Measurements from ENCODE around the gene ZNF839.

DNA sequence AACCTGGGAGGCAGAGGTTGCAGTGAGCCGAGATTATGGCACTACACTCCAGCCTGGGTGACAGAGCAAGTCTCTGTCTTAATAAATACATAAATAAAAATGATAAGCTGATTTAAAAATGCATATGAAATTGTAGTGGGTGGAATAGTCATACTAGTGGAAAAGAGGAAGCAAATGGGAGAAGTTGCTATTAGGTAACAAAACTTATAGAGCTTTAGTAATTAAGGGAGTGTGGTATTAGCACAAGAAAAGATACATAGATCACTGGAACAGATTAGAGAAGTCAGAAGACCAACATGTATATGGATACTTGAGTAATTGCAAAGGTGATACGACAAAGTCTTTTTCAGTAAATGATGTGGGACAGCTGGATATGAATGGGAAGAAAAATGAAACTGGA is 69.7 kb downstream of the ZNF839 start:
- TF ChIP-seq POLR2AphosphoS5 (IDR thresholded peaks at IDR 0.05; ENCODE audit: low read depth, low read length) = no peak
- TF ChIP-seq, protein P1, sequence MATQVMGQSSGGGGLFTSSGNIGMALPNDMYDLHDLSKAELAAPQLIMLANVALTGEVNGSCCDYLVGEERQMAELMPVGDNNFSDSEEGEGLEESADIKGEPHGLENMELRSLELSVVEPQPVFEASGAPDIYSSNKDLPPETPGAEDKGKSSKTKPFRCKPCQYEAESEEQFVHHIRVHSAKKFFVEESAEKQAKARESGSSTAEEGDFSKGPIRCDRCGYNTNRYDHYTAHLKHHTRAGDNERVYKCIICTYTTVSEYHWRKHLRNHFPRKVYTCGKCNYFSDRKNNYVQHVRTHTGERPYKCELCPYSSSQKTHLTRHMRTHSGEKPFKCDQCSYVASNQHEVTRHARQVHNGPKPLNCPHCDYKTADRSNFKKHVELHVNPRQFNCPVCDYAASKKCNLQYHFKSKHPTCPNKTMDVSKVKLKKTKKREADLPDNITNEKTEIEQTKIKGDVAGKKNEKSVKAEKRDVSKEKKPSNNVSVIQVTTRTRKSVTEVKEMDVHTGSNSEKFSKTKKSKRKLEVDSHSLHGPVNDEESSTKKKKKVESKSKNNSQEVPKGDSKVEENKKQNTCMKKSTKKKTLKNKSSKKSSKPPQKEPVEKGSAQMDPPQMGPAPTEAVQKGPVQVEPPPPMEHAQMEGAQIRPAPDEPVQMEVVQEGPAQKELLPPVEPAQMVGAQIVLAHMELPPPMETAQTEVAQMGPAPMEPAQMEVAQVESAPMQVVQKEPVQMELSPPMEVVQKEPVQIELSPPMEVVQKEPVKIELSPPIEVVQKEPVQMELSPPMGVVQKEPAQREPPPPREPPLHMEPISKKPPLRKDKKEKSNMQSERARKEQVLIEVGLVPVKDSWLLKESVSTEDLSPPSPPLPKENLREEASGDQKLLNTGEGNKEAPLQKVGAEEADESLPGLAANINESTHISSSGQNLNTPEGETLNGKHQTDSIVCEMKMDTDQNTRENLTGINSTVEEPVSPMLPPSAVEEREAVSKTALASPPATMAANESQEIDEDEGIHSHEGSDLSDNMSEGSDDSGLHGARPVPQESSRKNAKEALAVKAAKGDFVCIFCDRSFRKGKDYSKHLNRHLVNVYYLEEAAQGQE (IDR thresholded peaks at IDR 0.05; ENCODE audit: insufficient read depth in 1 of 2, low read depth in 2 of 2, low read length in 2 of 2) = no peak
- TF ChIP-seq SIN3A (IDR thresholded peaks at IDR 0.05; ENCODE audit: borderline replicate concordance, insufficient read depth, low read length) = no peak

Measured in PFSK-1 (cell line).